HEK293 (cell line): ENCODE data around the gene GDAP2.
A peak's percentile ranks its signal among the peaks of the same experiment; 100 is the strongest.

Source experiments
- BCL11B ChIP-seq: fragments of 450-650 bp; formaldehyde crosslinking; IDR thresholded peaks from 2 replicates; pipeline ENCODE4 v1.5.1; 2016; ENCODE audit warnings: low read depth, missing biosample characterization, missing genetic modification characterization
- FEZF1 ChIP-seq: fragments of 450-650 bp; formaldehyde crosslinking; IDR thresholded peaks from 2 replicates; pipeline ENCODE4 v1.5.1; 2016; ENCODE audit warnings: missing biosample characterization, missing genetic modification characterization
- OVOL3 ChIP-seq: fragments of 450-650 bp; formaldehyde crosslinking; IDR thresholded peaks from 2 replicates; pipeline ENCODE4 v1.5.1; 2016; ENCODE audit warnings: missing biosample characterization, missing genetic modification characterization
- RBAK ChIP-seq: fragments of 450-650 bp; formaldehyde crosslinking; IDR thresholded peaks from 2 replicates; pipeline ENCODE4 v1.5.1; 2016; ENCODE audit warnings: missing biosample characterization, missing genetic modification characterization
- TCF7L2 ChIP-seq: IDR thresholded peaks from 2 replicates; pipeline ENCODE4 v1.6.1; 2011; ENCODE audit warnings: low read depth, mild to moderate bottlenecking, inconsistent platforms, low read length, moderate library complexity, borderline replicate concordance
- WT1 ChIP-seq: fragments of 450-650 bp; formaldehyde crosslinking; IDR thresholded peaks from 2 replicates; pipeline ENCODE4 v1.5.1; 2016; ENCODE audit warnings: missing biosample characterization, missing genetic modification characterization
- ZBTB10 ChIP-seq: fragments of 450-650 bp; formaldehyde crosslinking; IDR thresholded peaks from 2 replicates; pipeline ENCODE4 v1.5.1; 2016; ENCODE audit warnings: missing biosample characterization, missing genetic modification characterization
- ZBTB20 ChIP-seq: fragments of 450-650 bp; formaldehyde crosslinking; IDR thresholded peaks from 2 replicates; pipeline ENCODE4 v1.5.1; 2016; ENCODE audit warnings: missing biosample characterization, missing genetic modification characterization
- ZBTB8A ChIP-seq: fragments of 450-650 bp; formaldehyde crosslinking; IDR thresholded peaks from 2 replicates; pipeline ENCODE4 v1.5.1; 2016; ENCODE audit warnings: missing biosample characterization, missing genetic modification characterization
- ZFP3 ChIP-seq: fragments of 450-650 bp; formaldehyde crosslinking; IDR thresholded peaks from 2 replicates; pipeline ENCODE4 v1.5.1; 2016; ENCODE audit warnings: low read depth, missing biosample characterization, missing genetic modification characterization
- ZFP37 ChIP-seq: fragments of 450-650 bp; formaldehyde crosslinking; IDR thresholded peaks from 2 replicates; pipeline ENCODE4 v1.5.1; 2016; ENCODE audit warnings: missing biosample characterization, missing genetic modification characterization
- ZNF133 ChIP-seq: fragments of 450-650 bp; formaldehyde crosslinking; IDR thresholded peaks from 2 replicates; pipeline ENCODE4 v1.5.1; 2016; ENCODE audit warnings: missing biosample characterization, missing genetic modification characterization
- ZNF140 ChIP-seq: fragments of 450-650 bp; formaldehyde crosslinking; IDR thresholded peaks from 2 replicates; pipeline ENCODE4 v1.5.1; 2016; ENCODE audit warnings: missing biosample characterization, missing genetic modification characterization
- ZNF16 ChIP-seq: fragments of 450-650 bp; formaldehyde crosslinking; IDR thresholded peaks from 2 replicates; pipeline ENCODE4 v1.5.1; 2016; ENCODE audit warnings: low read depth, missing biosample characterization, missing genetic modification characterization
- ZNF169 ChIP-seq: fragments of 450-650 bp; formaldehyde crosslinking; IDR thresholded peaks from 2 replicates; pipeline ENCODE4 v1.5.1; 2016; ENCODE audit warnings: missing biosample characterization, missing genetic modification characterization
- ZNF174 ChIP-seq: fragments of 450-650 bp; formaldehyde crosslinking; IDR thresholded peaks from 2 replicates; pipeline ENCODE4 v1.5.0; 2017; ENCODE audit warnings: missing biosample characterization, mild to moderate bottlenecking, missing genetic modification characterization
- ZNF175 ChIP-seq: fragments of 450-650 bp; formaldehyde crosslinking; IDR thresholded peaks from 2 replicates; pipeline ENCODE4 v1.5.1; 2016; ENCODE audit warnings: missing biosample characterization, missing genetic modification characterization
- ZNF311 ChIP-seq: fragments of 450-650 bp; formaldehyde crosslinking; IDR thresholded peaks from 2 replicates; pipeline ENCODE4 v1.5.1; 2017; ENCODE audit warnings: missing biosample characterization, missing genetic modification characterization, borderline replicate concordance
- ZNF37A ChIP-seq: fragments of 450-650 bp; IDR thresholded peaks from 2 replicates; pipeline ENCODE4 v1.5.1; 2018; ENCODE audit warnings: missing biosample characterization, missing genetic modification characterization
- ZNF433 ChIP-seq: fragments of 450-650 bp; formaldehyde crosslinking; IDR thresholded peaks from 2 replicates; pipeline ENCODE4 v1.5.1; 2016; ENCODE audit warnings: missing biosample characterization, missing genetic modification characterization, low read depth
- ZNF514 ChIP-seq: fragments of 450-650 bp; formaldehyde crosslinking; IDR thresholded peaks from 2 replicates; pipeline ENCODE4 v1.5.1; 2016; ENCODE audit warnings: missing biosample characterization, missing genetic modification characterization
- ZNF529 ChIP-seq: fragments of 450-650 bp; formaldehyde crosslinking; IDR thresholded peaks from 2 replicates; pipeline ENCODE4 v1.5.1; 2017; ENCODE audit warnings: missing genetic modification characterization, missing biosample characterization; ENCODE audit not compliant: insufficient replicate concordance
- ZNF600 ChIP-seq: fragments of 450-650 bp; formaldehyde crosslinking; IDR thresholded peaks from 2 replicates; pipeline ENCODE4 v1.5.1; 2016; ENCODE audit warnings: missing biosample characterization, missing genetic modification characterization
- ZNF621 ChIP-seq: fragments of 450-650 bp; formaldehyde crosslinking; IDR thresholded peaks from 2 replicates; pipeline ENCODE4 v1.5.1; 2017; ENCODE audit warnings: missing biosample characterization, missing genetic modification characterization
- ZNF624 ChIP-seq: fragments of 450-650 bp; formaldehyde crosslinking; IDR thresholded peaks from 2 replicates; pipeline ENCODE4 v1.5.1; 2017; ENCODE audit warnings: missing biosample characterization, missing genetic modification characterization
- ZNF707 ChIP-seq: fragments of 450-650 bp; formaldehyde crosslinking; IDR thresholded peaks from 2 replicates; pipeline ENCODE4 v1.5.1; 2016; ENCODE audit warnings: missing biosample characterization, missing genetic modification characterization
- ZNF792 ChIP-seq: fragments of 450-650 bp; formaldehyde crosslinking; IDR thresholded peaks from 2 replicates; pipeline ENCODE4 v1.5.1; 2016; ENCODE audit warnings: missing biosample characterization, missing genetic modification characterization
- ZNF843 ChIP-seq: fragments of 450-650 bp; formaldehyde crosslinking; IDR thresholded peaks from 2 replicates; pipeline ENCODE4 v1.5.1; 2016; ENCODE audit warnings: missing biosample characterization, missing genetic modification characterization
- ZSCAN16 ChIP-seq: fragments of 450-650 bp; formaldehyde crosslinking; IDR thresholded peaks from 2 replicates; pipeline ENCODE4 v1.5.1; 2016; ENCODE audit warnings: missing biosample characterization, missing genetic modification characterization
- ZSCAN23 ChIP-seq: fragments of 450-650 bp; formaldehyde crosslinking; IDR thresholded peaks from 2 replicates; pipeline ENCODE4 v1.5.1; 2016; ENCODE audit warnings: missing biosample characterization, missing genetic modification characterization
- TF ChIP-seq, protein P1 (sequence below): fragments of 450-650 bp; formaldehyde crosslinking; IDR thresholded peaks from 2 replicates; pipeline ENCODE4; 2016; ENCODE audit warnings: missing biosample characterization, missing genetic modification characterization
- TF ChIP-seq, protein P2 (sequence below): fragments of 450-650 bp; formaldehyde crosslinking; IDR thresholded peaks from 2 replicates; pipeline ENCODE4 v1.5.1; 2016; ENCODE audit warnings: missing biosample characterization, missing genetic modification characterization
- TF ChIP-seq, protein P3 (sequence below): fragments of 450-650 bp; formaldehyde crosslinking; IDR thresholded peaks from 2 replicates; pipeline ENCODE4 v1.5.1; 2016; ENCODE audit warnings: missing biosample characterization, missing genetic modification characterization
- TF ChIP-seq, protein P4 (sequence below): fragments of 450-650 bp; formaldehyde crosslinking; IDR thresholded peaks from 2 replicates; pipeline ENCODE4 v1.5.1; 2016; ENCODE audit warnings: missing biosample characterization, missing genetic modification characterization, borderline replicate concordance

The GDAP2 gene

GRCh38 chr1:117928881-117929342 is 509 bp downstream of the GDAP2 start (continued):
- TF ChIP-seq ZNF792 (no peak), ZNF140 (no peak), ZNF175 (tag by site-specific recombination) (no peak), ZNF529 (tag by site-specific recombination) (no peak), ZNF133 (tag by site-specific recombination) (0 out of 2 replicates have a peak, but pooled peaks have one; percentile 11), ZSCAN16 (no peak), ZBTB20 (tag by site-specific recombination) (no peak), WT1 (tag by site-specific recombination) (no peak), ZNF311 (tag by site-specific recombination) (no peak), ZNF600 (tag by site-specific recombination) (0 out of 2 replicates have a peak, but pooled peaks have one; percentile 10), ZNF843 (tag by site-specific recombination) (no peak), ZBTB8A (tag by site-specific recombination) (no peak), ZNF707 (tag by site-specific recombination) (no peak), ZFP3 (tag by site-specific recombination) (no peak), FEZF1 (tag by site-specific recombination) (no peak), ZNF16 (0 out of 2 replicates have a peak, but pooled peaks have one; percentile 29), BCL11B (tag by site-specific recombination) (no peak), ZNF624 (tag by site-specific recombination) (no peak), RBAK (no peak), ZNF621 (tag by site-specific recombination) (no peak), ZBTB10 (tag by site-specific recombination) (no peak), OVOL3 (tag by site-specific recombination) (no peak), ZNF433 (tag by site-specific recombination) (no peak), ZNF174 (tag by site-specific recombination) (no peak), ZSCAN23 (no peak), ZFP37 (tag by site-specific recombination) (0 out of 2 replicates have a peak, but pooled peaks have one; percentile 40), ZNF514 (tag by site-specific recombination) (no peak), ZNF37A (no peak), ZNF169 (tag by site-specific recombination) (no peak), TCF7L2 (no peak)
- TF ChIP-seq, protein P1, sequence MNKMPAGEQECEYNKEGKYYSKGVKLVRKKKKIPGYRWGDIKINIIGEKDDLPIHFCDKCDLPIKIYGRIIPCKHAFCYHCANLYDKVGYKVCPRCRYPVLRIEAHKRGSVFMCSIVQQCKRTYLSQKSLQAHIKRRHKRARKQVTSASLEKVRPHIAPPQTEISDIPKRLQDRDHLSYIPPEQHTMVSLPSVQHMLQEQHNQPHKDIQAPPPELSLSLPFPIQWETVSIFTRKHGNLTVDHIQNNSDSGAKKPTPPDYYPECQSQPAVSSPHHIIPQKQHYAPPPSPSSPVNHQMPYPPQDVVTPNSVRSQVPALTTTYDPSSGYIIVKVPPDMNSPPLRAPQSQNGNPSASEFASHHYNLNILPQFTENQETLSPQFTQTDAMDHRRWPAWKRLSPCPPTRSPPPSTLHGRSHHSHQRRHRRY (tag by site-specific recombination) = no peak
- TF ChIP-seq, protein P2, sequence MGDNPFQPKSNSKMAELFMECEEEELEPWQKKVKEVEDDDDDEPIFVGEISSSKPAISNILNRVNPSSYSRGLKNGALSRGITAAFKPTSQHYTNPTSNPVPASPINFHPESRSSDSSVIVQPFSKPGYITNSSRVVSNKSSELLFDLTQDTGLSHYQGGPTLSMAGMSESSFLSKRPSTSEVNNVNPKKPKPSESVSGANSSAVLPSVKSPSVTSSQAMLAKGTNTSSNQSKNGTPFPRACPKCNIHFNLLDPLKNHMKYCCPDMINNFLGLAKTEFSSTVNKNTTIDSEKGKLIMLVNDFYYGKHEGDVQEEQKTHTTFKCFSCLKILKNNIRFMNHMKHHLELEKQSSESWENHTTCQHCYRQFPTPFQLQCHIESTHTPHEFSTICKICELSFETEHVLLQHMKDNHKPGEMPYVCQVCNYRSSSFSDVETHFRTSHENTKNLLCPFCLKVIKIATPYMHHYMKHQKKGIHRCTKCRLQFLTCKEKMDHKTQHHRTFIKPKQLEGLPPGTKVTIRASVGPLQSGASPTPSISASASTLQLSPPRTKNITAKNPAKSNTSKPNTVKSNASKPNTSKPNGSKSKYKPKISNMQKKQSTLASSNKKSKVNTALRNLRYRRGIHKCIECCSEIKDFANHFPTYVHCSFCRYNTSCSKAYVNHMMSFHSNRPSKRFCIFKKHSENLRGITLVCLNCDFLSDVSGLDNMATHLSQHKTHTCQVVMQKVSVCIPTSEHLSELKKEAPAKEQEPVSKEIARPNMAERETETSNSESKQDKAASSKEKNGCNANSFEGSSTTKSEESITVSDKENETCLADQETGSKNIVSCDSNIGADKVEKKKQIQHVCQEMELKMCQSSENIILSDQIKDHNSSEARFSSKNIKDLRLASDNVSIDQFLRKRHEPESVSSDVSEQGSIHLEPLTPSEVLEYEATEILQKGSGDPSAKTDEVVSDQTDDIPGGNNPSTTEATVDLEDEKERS (tag by site-specific recombination) = no peak
- TF ChIP-seq, protein P3, sequence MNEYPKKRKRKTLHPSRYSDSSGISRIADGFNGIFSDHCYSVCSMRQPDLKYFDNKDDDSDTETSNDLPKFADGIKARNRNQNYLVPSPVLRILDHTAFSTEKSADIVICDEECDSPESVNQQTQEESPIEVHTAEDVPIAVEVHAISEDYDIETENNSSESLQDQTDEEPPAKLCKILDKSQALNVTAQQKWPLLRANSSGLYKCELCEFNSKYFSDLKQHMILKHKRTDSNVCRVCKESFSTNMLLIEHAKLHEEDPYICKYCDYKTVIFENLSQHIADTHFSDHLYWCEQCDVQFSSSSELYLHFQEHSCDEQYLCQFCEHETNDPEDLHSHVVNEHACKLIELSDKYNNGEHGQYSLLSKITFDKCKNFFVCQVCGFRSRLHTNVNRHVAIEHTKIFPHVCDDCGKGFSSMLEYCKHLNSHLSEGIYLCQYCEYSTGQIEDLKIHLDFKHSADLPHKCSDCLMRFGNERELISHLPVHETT (tag by site-specific recombination) = no peak
- TF ChIP-seq, protein P4, sequence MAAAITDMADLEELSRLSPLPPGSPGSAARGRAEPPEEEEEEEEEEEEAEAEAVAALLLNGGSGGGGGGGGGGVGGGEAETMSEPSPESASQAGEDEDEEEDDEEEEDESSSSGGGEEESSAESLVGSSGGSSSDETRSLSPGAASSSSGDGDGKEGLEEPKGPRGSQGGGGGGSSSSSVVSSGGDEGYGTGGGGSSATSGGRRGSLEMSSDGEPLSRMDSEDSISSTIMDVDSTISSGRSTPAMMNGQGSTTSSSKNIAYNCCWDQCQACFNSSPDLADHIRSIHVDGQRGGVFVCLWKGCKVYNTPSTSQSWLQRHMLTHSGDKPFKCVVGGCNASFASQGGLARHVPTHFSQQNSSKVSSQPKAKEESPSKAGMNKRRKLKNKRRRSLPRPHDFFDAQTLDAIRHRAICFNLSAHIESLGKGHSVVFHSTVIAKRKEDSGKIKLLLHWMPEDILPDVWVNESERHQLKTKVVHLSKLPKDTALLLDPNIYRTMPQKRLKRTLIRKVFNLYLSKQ (tag by site-specific recombination) = no peak
